ENCODE data around the gene POLG.

The POLG gene

DNA sequence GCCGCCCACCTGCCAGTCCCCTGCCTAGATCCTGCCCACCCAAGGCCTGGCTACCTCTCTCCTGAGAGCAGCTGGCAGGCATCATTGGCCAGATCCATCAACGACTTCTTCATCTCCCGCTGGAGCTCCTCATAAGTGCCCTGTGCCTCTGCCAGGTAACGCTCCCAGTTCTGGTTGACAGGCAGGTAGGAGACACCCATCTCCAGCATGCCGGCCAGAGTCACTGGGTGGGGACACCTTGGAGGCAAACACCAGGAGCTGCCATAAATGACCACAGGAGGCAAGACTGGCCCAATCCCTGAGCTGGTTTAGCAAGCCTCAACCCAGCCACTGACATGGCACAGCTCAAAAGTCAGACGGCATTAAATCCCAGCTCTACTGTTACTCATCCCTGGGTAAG lies 7.5 kb downstream of the POLG start:
- DNase-seq (ENCODE audit: low read depth in 1 of 2, low spot score in 1 of 2): no peak

DNA sequence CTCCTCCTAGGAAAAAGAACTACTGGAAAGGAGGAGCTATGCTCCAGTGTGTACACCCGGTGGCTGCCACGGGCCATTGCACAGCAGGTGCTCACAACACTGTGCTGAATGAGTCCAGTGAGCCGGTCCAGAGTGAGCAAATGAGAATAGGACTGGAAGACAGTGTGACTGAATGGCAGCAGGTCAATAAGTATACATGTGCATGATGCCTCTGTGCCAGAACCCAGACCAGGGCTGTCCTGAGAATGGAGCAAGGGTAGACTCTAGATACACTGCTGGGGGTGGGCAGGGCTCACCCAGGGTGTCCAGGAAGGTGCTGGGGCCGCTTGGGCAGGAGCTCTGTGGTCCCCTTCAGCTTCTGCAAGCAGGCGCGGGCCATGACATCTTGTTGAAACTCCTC lies 8.3 kb downstream of the POLG start:
- DNase-seq (ENCODE audit: low read depth in 1 of 2, low spot score in 1 of 2): no peak

DNA sequence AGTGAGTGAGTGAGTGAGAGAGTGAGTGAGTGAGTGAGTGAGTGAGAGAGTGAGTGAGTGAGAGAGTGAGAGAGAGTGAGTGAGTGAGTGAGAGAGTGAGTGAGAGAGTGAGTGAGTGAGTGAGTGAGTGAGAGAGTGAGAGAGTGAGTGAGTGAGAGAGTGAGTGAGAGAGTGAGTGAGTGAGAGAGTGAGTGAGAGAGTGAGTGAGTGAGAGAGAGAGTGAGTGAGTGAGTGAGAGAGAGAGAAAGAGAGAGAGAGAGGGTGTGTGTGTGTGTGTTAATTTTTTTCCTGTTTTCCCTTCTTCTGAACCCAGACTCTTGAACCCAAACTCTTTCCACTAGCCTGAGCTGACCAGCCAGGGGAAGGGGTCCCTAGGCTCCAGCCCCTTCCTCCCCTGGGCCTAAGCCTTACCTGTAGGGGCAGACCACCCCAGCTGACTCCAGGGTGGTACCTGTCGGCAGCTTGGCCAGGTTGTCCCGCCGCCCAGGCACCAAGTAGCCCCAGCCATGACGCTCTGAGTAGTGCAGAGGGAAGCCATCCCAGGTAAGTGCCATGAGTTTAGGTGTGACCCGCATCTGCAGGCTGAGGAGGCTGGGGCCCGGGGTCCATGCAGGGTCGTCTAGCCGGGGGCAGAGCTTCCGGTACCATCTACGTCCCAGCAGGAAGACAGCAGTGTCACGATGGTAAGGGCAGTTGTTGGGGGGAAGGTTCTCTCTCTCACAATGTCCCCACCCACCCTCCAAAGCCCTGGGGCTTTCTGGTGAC lies 9.4 kb downstream of the POLG start:
- DNase-seq (ENCODE audit: low read depth in 1 of 2, low spot score in 1 of 2): no peak

DNA sequence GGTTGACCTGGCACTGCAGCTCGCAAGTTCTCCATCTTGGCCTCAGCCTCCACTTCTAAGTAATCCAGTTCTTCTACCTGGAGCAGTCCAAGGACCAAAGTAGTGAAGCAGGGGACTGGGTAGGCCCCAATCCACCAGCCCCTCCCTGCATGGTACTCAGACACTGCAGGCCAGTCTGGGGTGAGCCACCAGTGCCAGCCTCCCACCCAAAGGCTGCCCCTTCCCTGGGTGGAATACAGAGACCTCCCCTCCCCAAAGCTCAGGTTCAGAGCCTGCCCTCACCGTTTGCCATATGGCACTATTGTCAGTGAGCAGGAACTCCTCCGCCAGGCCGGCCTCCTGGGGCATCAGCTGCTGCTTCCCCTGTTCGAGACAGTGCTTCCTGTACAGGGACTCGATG lies 10.8 kb downstream of the POLG start:
- no peak for DNase-seq (ENCODE audit: low read depth in 1 of 2, low spot score in 1 of 2)

GRCh38 chr15:89322822-89323221 lies 11.8 kb downstream of the POLG start:
- no peak for DNase-seq (ENCODE audit: low read depth in 1 of 2, low spot score in 1 of 2)

DNA sequence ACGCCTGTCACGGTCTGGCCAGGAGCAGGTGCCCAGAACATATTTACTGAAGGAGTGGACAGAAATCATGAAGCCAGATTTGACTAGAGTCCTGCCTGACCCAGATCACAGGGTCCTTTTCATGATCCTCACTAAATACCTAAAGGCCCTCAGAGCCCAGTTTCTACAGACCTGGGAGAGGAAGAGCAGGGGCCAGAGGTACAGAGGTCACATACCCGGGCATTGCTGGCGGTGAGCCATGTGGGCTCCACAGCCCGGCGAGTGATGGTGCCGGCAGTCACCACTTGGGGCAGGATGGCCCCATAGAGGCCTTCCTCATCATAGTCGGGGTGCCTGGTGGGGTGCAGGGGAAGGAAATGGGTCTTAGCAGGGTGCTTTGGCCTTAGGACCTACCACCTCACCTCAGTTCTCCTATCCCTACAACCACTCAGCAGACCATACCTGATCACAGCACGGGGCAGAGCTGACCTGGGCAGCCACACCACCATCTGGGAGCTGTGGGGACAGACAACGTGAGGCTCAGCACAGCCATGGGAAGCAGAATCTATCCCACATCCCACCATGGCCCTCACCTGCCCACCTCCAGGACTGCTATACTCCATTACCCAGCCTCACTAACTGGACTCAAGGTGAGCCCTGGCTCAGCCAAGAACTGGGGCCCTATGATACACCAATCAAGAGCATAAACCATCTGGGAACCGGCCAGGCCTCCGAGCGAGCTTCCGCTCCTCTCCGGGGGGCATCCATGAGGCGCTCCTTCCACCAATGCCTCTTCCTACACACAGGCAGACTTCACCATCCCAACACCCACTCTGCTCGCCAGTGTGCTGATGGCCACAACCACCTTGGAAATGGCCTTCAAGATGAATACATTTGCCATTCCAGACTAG lies 12.9 kb downstream of the POLG start:
- no peak for DNase-seq (ENCODE audit: low read depth in 1 of 2, low spot score in 1 of 2)

DNA sequence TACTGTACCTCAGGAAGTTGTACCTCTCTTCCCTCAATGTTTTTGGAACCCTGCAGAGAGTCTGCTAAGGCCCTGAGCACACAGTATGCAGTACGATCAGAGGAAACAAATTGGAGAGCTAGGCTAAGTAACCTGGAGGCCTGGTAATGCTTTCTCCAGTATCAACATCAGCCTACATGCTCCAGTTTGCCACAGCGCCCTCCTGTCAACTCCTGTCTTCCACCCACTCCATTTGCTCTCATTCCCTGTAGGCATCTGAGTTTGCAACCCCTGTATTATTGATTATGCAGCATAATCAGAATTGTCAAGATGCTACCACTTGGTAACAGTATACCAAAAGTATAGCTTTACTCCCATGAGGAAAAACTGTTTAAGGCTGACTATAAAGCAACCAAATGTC lies 14.4 kb downstream of the POLG start:
- no peak for DNase-seq (ENCODE audit: low read depth in 1 of 2, low spot score in 1 of 2)

GRCh38 chr15:89319678-89320077 lies 14.9 kb downstream of the POLG start:
- no peak for DNase-seq (ENCODE audit: low read depth in 1 of 2, low spot score in 1 of 2)

GRCh38 chr15:89317186-89317720 lies 17.4 kb downstream of the POLG start:
- no peak for DNase-seq (ENCODE audit: low read depth in 1 of 2, low spot score in 1 of 2)

DNA sequence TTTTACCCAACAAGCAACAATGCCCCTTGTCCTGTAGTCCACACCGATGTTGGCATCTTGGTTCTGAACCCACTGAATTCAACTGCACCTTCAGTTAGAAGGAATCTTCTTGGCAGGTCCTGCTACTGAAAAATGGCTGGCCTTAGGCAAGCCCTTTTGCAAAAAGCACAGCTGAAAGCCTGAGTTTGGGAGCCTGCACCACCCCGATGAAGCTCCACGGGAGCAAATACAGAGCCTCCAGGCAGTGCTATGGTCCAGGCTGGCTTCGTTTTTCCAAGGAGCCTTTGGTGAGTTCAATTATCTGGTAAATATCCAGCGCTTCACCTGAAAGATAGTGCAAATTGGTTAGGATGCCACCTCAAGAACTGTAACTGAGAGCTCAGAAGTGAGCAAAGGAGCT lies 18.1 kb downstream of the POLG start:
- no peak for DNase-seq (ENCODE audit: low read depth in 1 of 2, low spot score in 1 of 2)

DNA sequence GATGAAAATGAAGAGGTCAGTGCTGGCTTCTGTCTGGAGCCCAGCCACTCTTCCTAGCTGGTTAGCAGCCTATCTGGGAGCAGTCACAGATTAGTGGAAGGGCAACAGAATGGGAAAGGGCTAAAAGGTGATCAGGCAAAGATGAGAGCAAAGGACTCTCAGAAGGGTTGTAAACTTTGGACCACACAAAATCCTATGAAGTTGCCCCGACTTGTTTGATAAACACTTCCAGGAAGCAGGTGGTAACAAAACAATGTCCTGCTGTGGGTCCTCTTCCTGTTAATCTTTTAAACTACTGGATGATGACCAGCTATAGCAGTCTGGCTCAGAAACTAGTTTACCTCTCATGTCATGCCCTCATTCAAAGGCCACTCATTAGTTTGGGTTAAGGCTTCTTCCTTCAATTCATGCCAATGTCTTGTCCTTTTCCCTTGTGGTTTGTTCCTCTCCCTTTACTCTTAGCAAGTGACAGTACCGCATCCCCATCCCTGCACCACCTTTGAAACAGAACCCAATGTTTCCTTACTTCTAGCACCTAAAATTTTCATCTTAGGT lies 19.2 kb downstream of the POLG start:
- no peak for DNase-seq (ENCODE audit: low read depth in 1 of 2, low spot score in 1 of 2)

DNA sequence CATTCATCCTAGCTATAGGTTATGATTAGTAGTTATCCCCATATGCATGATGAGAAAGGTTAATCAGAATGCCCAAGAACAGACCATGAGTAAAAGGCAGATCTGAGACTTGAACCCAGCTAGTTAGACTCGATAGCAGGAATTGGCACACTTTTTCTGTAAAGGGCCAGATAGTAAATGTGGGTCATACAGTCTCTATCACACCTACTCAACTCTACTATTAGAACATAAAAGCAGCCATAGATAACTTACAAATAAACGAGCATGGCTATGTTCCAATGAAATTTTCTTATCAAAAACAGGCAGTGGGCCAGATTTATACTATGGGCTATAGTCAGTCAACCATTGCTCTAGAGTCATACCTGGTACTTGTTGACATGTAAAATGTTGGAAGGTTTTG lies 24.6 kb downstream of the POLG start:
- DNase-seq (ENCODE audit: low read depth in 1 of 2, low spot score in 1 of 2): no peak

DNA sequence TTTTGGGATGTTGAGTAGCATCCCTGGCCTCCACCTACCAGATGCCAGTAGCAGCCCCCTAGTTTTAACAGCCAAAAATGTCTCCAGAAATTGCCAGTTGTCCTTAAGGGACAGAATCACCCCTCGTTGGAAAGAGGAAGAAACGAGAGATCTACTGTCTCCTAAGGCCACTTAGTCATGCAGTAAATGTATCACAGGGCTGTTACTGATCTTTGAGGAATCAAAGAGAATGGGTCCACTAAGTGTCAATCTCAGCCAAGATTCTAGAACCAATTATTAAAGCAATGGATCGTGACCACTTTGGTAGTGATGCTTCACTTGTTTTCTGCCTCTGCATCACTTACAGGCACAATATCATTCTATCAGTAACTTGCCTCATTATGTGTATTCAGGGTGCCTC lies 26.4 kb downstream of the POLG start:
- no peak for DNase-seq (ENCODE audit: low read depth in 1 of 2, low spot score in 1 of 2)

DNA sequence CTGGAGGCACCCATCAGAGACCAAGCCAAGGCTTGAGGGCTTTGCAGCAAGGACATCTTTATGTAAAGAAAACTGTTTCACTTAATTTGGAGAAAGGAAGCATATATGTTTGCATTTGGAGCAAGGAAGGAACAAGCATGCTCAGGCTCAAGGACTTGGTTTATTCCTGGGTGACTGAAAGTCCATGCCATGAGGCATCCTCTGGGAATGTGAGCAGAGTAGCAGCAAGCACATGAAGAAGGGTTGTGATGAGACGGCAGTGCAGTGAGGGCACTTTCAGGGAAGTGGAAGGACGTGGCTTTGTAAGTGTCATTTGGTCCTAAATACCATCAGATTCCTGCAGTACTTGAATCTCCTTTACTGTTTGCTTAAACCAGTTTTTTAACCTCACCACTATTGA lies 26.8 kb downstream of the POLG start:
- no peak for DNase-seq (ENCODE audit: low read depth in 1 of 2, low spot score in 1 of 2)

DNA sequence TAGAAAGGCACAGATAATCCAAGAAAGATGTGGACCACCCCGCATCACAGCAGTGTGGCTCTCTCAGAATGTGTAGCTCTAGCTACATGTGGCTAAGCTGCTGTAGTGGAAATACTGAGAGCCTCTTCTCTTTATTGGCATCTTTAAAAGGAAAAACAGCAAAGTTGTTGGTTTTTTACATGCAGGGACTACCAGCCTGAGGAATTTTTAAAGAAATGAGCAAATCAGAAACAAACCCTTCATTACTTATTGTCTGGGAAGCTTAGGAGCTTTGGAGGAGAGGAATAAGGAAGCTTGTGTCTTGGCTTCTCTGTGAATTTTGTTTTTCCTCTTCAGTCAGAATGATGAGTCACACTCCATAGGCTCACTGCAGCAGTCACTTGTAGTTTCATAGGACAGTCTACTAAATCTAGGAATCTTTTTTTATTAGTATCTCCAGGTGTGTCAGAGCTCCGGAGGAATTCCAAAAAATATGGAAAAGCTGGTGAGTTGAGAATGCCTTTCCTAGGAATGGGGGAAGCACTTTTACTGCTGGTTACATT lies 27.5 kb downstream of the POLG start:
- DNase-seq (ENCODE audit: low read depth in 1 of 2, low spot score in 1 of 2): no peak

DNA sequence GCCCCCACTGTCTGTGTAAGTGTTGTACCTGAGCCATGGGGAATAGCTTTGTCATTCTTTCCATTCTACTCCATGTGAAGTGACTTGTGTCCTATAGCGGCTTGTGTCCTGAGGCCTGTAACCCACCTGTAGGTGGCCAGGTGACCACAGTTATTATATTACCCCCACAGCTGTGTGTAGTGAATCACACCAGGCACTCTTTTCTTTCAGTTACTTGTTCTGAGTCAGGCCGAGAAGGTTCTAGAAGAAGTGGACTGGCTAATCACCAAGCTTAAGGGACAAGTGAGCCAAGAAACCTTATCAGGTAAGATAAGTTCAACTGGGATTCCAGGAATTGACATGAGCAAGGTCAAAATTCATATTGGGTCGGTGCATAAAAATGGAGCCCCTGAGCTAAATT lies 29.2 kb downstream of the POLG start:
- DNase-seq (ENCODE audit: low read depth in 1 of 2, low spot score in 1 of 2): no peak

- DNase-seq (ENCODE audit: low read depth in 1 of 2, low spot score in 1 of 2): no peak
Observed at GRCh38 chr15:89303986-89304385, 30.6 kb downstream of the POLG start.

GRCh38 chr15:89301304-89302089 lies 33.1 kb downstream of the POLG start:
- no peak for DNase-seq (ENCODE audit: low read depth in 1 of 2, low spot score in 1 of 2)

DNA sequence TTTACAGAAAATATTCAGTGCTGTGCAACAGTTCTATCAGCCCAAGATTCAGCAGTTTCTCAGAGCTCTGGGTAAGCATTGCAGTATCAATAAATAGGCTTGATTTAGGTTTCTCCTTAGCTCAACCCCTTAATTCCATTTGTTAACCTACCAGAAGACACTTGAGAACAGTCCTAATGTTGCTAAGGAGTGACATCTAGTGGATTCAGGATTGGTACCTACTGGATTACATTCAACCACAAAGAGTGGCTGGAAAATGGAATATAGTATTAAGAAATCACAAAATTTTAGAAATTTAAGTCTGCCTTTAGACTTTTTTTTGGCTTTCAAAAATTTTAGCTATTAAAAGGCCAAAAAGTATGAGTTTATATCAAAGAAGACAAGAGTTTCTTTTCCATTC lies 34.7 kb downstream of the POLG start:
- no peak for DNase-seq (ENCODE audit: low read depth in 1 of 2, low spot score in 1 of 2)

DNA sequence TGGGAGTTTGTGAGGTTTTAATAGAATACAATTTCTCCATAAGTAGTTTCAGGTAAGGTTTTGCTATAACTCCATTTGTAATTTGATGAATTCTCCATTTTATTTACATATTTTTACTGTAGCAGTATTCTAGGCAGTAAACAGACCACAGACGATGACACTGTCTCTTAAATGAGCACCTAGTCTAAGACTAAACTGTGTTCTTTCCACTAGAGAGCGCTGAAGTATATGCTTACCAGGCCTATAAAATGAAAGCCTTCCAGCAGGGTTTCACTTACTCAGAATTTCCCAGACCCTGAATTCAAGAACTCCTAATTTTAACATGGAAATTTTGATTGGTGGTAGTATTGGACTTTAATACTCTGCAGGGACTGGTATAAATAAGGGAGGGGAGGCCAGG lies 41.6 kb downstream of the POLG start:
- DNase-seq (ENCODE audit: low read depth in 1 of 2, low spot score in 1 of 2): no peak

DNA sequence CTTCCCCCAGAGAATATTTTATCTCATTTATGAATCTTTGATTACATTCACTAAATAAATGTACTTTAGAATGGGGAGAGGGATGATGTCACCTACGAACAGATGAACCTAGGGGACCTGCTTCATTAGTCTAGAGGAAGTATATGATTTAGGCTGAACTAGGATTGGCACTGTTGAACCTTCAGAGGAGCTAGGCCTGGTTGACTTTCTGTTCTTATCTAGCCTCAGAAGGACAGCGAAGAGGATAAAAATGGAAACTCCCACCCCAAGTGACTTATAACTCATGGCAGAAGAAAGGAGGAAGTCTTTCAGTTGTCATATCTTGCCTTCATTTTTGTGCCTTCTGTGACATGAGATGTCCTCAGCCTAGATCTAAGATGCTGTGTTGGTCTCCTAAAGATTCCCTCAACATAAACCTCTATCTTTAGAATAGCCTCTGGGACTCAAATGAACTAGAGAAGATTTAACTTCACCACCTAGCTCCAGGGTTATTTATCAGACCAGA lies 42.6 kb downstream of the POLG start:
- DNase-seq (ENCODE audit: low read depth in 1 of 2, low spot score in 1 of 2): no peak
